Raji (cell line): ENCODE measurements around the gene CBX3.

Experiments
- POLR2A ChIP-seq: IDR thresholded peaks from 2 replicates; pipeline ENCODE4 v1.6.1; 2011; ENCODE audit warnings: low read depth, low read length, control low read depth; ENCODE audit not compliant: insufficient read depth

Gene CBX3

GRCh38 chr7:26212921-26213718 is 11.6 kb downstream of the CBX3 start:
- TF ChIP-seq POLR2A: no peak

- TF ChIP-seq POLR2A: no peak
Observed at GRCh38 chr7:26213807-26214515, 12.4 kb downstream of the CBX3 start.

DNA sequence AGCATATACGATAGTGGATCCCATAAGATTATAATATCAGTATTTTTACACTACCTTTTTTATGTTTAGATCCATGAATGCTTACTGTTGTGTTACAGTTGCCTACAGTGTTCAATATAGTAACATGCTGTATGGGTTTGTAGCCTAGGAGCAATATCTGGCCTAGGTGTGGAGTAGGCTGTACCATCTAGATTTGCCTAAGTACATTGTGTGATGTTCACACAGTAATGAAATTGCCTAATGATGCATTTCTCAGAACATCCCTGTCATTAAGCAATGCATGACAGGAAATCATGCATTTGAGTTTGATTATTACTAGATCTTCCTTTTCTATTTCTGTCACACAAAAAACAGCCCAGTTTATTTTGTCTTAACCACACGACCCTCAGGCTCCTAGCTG is 14.5 kb downstream of the CBX3 start:
- no peak for TF ChIP-seq POLR2A

DNA sequence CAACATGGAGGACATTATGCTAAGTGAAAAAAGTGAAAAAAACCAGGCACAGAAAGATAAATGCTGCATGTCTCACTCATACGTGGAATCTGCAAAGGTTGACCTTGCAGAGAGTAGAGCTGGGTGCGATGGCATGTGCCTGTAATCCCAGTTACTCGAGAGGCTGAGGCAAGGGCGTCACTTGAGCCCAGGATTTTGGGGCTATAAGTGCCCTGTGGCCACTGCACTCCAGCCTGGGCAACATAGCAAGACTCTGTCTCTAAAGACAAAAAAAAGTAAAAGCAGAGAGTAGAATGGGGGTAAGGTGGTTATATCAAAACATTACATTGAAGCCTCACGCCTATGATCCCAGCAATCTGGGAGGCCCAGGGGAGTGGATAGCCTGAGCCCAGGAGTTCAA is 22.8 kb downstream of the CBX3 start:
- TF ChIP-seq POLR2A: no peak

- no peak for TF ChIP-seq POLR2A
Observed at GRCh38 chr7:26227987-26228386, 26.4 kb downstream of the CBX3 start.

GRCh38 chr7:26233902-26234511 is 32.5 kb downstream of the CBX3 start:
- no peak for TF ChIP-seq POLR2A

DNA sequence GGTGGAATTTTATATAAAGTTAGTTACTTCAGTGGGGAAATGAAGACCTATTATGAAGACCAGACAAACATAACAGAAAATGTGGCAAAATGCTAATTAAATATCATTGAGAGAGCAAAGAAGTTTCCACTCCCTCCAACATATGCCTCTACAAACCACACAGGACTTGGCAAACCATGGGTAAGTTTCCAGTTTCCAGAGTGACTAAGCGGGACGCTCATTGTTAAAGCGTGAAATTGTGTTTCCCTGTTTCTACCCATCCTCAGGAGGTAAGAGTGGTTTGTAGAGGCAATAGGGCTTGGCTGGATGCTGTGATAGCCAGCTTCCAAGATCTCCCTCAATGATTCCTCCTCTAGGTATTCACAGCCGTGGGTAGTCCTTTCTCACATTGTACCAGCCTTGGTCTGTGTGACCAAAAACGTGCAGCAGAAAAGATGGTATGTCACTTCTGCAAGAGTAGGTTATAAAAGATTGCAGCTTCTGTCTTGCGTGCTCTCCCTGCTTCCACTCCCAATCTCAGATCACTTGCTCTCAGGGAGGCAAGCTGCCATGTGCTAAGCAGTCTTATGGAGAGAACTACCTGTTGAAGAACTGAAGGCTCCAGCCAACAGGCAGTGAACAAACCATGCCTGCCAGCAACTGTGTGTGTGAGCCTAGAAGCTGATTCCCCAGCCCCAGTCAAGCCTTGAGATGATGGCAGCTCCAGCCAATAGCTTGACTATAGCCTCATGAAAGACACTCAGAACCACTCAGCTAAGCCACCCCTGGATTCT is 35.7 kb downstream of the CBX3 start:
- no peak for TF ChIP-seq POLR2A

DNA sequence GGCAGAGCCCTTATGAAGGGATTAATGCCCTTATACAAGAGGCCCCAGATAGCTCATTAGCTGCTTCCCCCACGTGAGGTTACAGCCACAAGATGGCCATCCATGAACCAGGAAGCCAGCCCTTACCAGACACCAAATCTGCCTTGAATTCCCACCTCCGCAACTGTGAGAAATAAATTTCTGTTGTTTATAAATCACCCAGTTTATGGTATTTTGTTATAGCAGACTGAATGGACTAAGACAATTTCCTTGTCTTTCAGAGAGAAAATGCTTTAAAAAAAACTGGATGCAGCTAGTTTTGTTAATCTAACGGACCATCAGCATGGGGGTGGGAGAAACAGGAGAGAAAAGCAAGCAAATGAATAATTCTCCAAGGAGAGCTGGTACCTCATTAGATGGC is 36.5 kb downstream of the CBX3 start:
- TF ChIP-seq POLR2A: no peak

DNA sequence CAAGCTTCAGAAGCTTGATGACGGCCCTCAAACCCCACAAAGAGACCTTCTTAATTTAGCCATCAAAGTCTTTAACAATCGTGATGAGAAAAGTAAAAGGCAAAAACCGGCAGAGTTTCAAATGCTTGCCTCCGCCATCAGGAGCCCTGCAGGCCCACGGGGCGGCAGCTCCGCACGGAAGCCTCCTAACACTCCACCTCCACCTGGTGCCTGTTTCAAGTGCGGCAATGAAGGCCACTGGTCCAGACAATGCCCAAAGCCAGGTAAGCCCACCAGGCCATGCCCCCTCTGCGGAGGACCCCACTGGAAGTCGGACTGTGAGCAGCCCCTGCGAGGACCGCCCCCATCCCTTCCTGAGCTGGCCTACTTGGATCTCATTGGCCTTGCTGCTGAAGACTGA is 43.6 kb downstream of the CBX3 start:
- no peak for TF ChIP-seq POLR2A

DNA sequence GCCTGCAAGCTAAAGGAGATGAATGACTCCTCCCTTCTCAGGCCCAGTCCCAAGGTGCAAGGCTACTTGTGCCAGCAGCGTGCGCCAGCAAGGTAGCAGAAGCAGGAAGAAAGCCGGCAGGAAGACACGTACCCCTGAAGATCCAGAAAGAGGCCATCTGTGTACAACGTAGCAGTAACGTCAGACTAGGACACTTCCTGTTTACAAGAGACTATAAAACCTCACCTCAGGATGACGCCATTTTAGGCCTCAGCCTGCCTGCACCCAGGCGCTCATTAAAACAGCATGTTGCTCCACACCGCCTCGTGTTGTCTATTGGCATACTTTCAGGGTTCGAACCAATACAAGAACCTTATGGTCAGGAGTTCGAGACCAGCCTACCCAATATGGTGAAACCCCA is 48.7 kb downstream of the CBX3 start:
- TF ChIP-seq POLR2A: no peak
